Measurements from ENCODE around the gene HIPK2.

The HIPK2 gene

DNA sequence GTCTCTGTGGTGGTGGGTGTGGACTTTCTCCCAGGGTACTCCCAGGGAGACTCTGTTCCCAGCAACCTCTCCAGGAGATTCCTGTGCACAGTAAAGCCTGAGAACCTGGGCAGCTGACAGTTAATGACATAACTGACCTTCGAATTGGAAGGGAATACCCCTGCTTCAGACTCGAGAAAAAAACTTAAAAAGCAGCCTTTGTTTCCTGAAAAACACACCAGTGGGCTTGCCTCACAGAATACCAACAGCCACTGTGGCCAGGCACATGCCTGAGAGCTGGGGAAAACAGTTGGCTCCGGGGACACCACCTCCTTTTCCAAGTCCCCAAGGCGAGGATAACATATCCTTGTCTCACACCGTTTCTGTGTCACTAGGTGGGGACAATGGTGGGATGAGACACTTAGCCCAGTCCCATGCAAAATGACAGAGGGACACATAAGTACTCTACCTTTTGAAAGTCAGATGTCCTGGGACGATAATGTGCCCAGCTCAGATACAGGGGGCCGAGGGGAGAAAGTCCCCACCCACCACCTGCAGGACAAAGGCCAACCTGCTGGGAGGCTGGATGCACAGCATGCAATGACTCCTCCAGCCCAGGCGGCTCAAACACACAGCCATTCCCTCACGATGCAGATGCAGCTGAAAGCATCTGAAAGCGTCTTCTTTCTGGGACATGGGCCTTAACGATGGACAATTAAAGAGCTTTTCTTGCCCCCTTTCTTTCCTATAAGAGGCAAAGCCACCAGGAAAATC lies 65.6 kb downstream of the HIPK2 start:
- Histone ChIP-seq H3K4me1 (ENCODE audit: control insufficient read depth, insufficient read depth, low read length) (peaks cover 19% of the 10 kb centered on the region), H3K36me3 (ENCODE audit: control insufficient read depth, insufficient read depth, low read length, severe bottlenecking) (peaks cover 74% of the 10 kb centered on the region), H3K4me3 (ENCODE audit: low read length) (no peak overlapping the region), H3K9me3 (ENCODE audit: control insufficient read depth, low read length) (no peaks in the 10 kb centered on the region), H3K27me3 (replicated peaks; ENCODE audit: control insufficient read depth, insufficient read depth, low read length) (no peaks in the 10 kb centered on the region), H3K9ac (ENCODE audit: low read length) (no peak overlapping the region)
- DNase-seq (ENCODE audit: low read depth), result no peak

DNA sequence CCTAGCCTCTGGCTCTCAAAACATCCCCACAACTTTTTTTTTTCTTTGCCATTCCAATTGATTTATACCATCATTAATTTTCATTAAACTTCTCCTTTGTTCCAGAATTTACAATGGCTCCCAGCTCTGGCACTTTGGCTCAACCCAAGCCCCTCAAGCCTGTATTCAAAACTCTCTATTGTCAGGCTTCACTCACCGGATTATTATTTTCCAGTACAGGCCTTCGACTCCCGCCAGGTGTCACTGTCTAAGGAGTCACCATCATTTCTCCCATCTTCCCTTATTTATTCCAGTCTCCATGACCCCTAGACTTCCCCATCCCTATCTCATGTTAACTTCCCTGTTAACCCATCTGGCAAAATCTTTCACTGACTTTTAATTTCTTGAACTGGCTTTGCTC lies 67.8 kb downstream of the HIPK2 start:
- no peak for DNase-seq (ENCODE audit: low read depth)
- Histone ChIP-seq H3K27me3 (replicated peaks; ENCODE audit: control insufficient read depth, insufficient read depth, low read length) (no peaks in the 10 kb centered on the region), H3K4me1 (ENCODE audit: control insufficient read depth, insufficient read depth, low read length) (peaks cover 19% of the 10 kb centered on the region), H3K4me3 (ENCODE audit: low read length) (no peak overlapping the region), H3K9me3 (ENCODE audit: control insufficient read depth, low read length) (no peaks in the 10 kb centered on the region), H3K9ac (ENCODE audit: low read length) (no peak overlapping the region), H3K36me3 (ENCODE audit: control insufficient read depth, insufficient read depth, low read length, severe bottlenecking) (peaks cover 70% of the 10 kb centered on the region)

DNA sequence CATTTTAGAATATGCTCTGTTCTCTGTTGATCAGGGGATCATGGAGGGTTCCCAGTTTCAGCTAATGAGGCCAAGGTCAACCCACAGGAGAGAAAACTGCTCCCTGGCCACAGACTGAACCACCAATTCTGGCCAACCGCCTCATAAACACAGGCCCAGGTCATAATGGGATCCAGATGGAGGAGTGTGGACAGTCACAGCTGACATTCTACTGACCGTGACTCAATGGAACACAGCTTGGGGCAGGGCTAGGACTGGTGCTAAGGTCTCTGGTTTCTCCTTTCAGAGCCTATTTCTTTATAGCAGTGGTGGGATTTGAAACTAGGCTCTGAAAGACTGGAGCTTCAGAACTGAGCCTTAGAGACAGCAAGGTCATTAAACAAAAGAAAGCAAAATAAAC lies 68.3 kb downstream of the HIPK2 start:
- H3K36me3 ChIP-seq (ENCODE audit: control insufficient read depth, insufficient read depth, low read length, severe bottlenecking), result peaks cover 67% of the 10 kb centered on the region
- H3K4me1 ChIP-seq (ENCODE audit: control insufficient read depth, insufficient read depth, low read length), result peaks cover 19% of the 10 kb centered on the region
- no peaks in the 10 kb centered on the region for H3K9me3 ChIP-seq (ENCODE audit: control insufficient read depth, low read length)

DNA sequence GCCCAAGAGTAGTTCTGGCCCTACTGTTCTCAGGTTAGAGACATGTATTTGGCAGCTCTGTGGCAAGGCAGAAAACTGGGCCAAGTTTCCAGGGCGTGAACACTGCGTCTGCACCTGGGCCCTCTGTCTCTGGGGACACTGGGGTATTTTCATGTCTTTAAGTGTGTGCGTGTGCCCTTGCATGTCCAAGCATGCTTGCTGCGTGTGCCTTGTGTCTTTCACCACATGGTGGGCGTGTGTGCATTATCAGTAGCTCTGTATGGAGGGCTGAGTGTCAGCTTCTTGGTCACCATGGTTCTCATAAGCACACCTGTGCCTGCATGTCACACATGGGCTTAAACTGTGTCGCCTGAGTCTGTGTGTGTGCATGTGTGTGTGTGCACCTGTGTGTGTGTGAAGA lies 69.3 kb downstream of the HIPK2 start:
- no peak for DNase-seq (ENCODE audit: low read depth)
- Histone ChIP-seq H3K4me1 (ENCODE audit: control insufficient read depth, insufficient read depth, low read length) (peaks cover 19% of the 10 kb centered on the region), H3K9ac (ENCODE audit: low read length) (no peak overlapping the region), H3K27me3 (replicated peaks; ENCODE audit: control insufficient read depth, insufficient read depth, low read length) (no peaks in the 10 kb centered on the region), H3K36me3 (ENCODE audit: control insufficient read depth, insufficient read depth, low read length, severe bottlenecking) (peaks cover 57% of the 10 kb centered on the region), H3K4me3 (ENCODE audit: low read length) (no peak overlapping the region), H3K9me3 (ENCODE audit: control insufficient read depth, low read length) (no peaks in the 10 kb centered on the region)

More for the DNA sequence above, 68.3 kb downstream of the HIPK2 start:
- Histone ChIP-seq H3K9ac (ENCODE audit: low read length) (no peak overlapping the region), H3K4me3 (ENCODE audit: low read length) (no peak overlapping the region), H3K27me3 (replicated peaks; ENCODE audit: control insufficient read depth, insufficient read depth, low read length) (no peaks in the 10 kb centered on the region)
- DNase-seq (ENCODE audit: low read depth), result peak; percentile 95

DNA sequence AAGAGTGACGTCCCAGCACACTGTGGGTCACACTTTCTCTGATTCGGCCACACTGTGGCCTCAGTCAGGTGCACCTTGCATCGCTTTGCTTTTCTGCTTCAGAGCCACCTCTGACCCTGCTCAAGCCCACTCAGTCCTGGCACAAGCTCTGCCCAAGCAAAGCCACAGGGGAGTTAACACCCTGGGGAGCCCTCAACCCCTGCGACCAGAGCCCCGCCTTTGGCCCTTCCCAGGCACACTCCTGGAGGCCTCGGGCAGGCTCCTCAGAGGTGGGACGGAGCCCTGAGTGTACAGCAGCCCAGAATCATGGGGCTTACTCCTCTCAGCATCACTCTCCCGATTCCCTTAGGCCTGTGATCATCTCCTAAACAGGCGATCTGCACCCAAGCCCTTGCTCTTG lies 71.0 kb downstream of the HIPK2 start:
- Histone ChIP-seq H3K9ac (ENCODE audit: low read length) (no peak overlapping the region), H3K4me3 (ENCODE audit: low read length) (no peak overlapping the region), H3K4me1 (ENCODE audit: control insufficient read depth, insufficient read depth, low read length) (peaks cover 19% of the 10 kb centered on the region), H3K36me3 (ENCODE audit: control insufficient read depth, insufficient read depth, low read length, severe bottlenecking) (peaks cover 47% of the 10 kb centered on the region), H3K27me3 (replicated peaks; ENCODE audit: control insufficient read depth, insufficient read depth, low read length) (no peaks in the 10 kb centered on the region), H3K9me3 (ENCODE audit: control insufficient read depth, low read length) (no peaks in the 10 kb centered on the region)
- DNase-seq (ENCODE audit: low read depth), result no peak

DNA sequence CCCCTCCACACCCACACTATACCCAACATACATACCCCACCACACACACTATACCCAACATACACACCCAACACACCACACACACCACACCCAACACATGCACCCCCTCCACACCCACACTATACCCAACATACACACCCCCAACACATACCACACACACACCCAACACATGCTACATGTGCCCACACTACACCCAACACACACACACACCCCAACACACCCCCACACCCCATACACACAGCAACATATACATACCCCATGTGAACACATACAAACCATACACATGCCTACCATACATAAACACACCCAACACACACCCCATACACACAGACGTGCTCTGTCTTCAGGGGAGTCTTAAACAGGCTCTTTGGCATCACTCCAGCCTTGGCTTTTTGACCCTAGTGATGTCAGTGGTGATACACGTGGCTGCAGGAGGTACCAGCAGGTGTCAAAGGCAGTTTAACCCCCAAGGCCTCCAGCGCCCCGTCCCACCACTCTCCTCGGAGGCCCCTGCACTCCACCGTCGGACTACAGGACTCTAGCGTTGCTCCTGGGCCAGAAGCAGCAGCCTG lies 73.4 kb downstream of the HIPK2 start:
- peaks cover 57% of the 10 kb centered on the region for H3K36me3 ChIP-seq (ENCODE audit: control insufficient read depth, insufficient read depth, low read length, severe bottlenecking)
- no peak for DNase-seq (ENCODE audit: low read depth)
- no peak overlapping the region for H3K4me3 ChIP-seq (ENCODE audit: low read length)

DNA sequence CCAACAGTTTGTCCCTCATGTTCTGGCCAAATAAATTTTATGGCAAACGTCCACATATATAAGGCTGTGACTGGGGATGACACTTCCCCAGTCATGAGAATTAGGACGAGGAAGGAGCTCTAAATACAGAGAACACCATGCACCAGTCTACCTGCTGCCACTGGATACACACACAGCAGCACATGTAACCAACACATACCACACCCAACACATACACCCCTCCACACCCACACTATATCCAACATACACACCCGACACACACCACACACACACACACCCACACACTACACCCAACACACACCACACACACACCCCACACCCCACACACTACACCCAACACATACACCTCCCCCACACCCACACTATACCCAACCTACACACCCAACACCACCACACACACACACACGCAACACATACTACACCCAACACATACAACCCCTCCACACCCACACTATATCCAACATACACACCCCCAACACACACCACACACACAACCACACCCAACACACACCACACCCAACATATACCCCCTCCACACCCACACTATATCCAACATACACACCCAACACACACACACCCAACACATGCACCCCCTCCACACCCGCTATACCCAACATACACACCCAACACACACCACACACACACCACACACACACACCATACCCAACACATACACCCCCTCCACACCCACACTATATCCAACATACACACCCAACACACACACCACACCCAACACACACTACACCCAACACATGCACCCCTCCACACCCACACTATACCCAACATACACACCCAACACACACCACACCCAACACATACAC lies 74.1 kb downstream of the HIPK2 start:
- peaks cover 3% of the 10 kb centered on the region for H3K4me1 ChIP-seq (ENCODE audit: control insufficient read depth, insufficient read depth, low read length)
- H3K36me3 ChIP-seq (ENCODE audit: control insufficient read depth, insufficient read depth, low read length, severe bottlenecking), result peaks cover 62% of the 10 kb centered on the region
- no peak for DNase-seq (ENCODE audit: low read depth)
- H3K4me3 ChIP-seq (ENCODE audit: low read length), result no peak overlapping the region
- H3K9me3 ChIP-seq (ENCODE audit: control insufficient read depth, low read length), result no peaks in the 10 kb centered on the region
- H3K9ac ChIP-seq (ENCODE audit: low read length), result no peak overlapping the region
- no peaks in the 10 kb centered on the region for H3K27me3 ChIP-seq (replicated peaks; ENCODE audit: control insufficient read depth, insufficient read depth, low read length)

More for the DNA sequence above, 73.4 kb downstream of the HIPK2 start:
- Histone ChIP-seq H3K27me3 (replicated peaks; ENCODE audit: control insufficient read depth, insufficient read depth, low read length) (no peaks in the 10 kb centered on the region), H3K9ac (ENCODE audit: low read length) (no peak overlapping the region), H3K9me3 (ENCODE audit: control insufficient read depth, low read length) (no peaks in the 10 kb centered on the region), H3K4me1 (ENCODE audit: control insufficient read depth, insufficient read depth, low read length) (peaks cover 10% of the 10 kb centered on the region)

DNA sequence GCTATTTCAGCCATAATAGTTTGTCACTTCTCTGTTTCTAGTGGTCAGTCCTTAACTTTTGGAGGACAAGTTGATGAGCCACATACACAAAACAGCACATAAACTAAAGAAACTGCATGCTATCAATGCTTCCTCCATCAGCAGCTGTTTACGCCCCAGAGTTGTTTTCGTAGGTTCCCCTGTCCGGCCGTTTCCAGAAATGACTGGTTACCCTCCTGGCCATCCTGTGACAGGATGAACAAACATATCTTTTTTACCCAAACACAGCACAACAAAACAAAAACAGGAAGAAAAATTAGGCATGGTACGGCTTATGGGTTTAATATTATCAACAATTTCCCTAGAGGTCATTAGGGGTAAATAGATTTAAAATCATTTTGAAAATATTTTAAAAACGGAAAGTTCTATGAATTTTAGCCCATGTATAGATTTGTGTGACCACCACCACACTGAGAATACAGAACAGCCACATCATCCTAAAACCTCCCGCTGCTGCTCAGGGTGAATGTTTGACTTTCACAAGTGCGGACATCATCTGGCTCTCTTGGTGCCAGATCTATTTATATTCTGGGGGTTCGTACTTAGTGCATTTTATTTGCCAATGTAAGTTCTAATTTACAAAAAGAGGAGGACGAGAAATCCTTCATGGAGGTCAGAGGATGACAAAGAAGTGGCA lies 74.8 kb downstream of the HIPK2 start:
- no peak for DNase-seq (ENCODE audit: low read depth)
- H3K9ac ChIP-seq (ENCODE audit: low read length), result no peak overlapping the region
- H3K4me3 ChIP-seq (ENCODE audit: low read length), result no peak overlapping the region

DNA sequence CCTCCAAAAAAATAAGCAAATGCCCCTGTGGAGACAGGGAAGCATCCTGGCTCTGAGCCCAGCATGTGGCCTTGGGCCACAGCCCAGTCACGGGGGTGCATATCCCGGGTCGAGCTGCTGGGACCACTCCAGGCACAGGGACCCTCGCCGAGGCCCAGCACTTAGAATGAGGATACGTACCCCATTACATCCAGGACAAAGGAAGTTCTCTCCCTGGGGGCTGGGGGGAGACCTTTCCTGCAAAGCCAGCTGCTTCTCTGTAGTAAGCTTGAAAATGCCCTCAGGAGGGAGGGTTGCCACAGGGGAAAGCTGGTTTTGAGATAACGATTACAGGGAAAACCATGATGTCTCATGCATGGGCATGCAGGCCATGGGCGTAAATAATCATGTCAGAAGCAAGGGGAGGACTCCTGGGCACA lies 75.5 kb downstream of the HIPK2 start:
- Histone ChIP-seq H3K9ac (ENCODE audit: low read length) (no peak overlapping the region), H3K4me1 (ENCODE audit: control insufficient read depth, insufficient read depth, low read length) (no peaks in the 10 kb centered on the region), H3K4me3 (ENCODE audit: low read length) (no peak overlapping the region), H3K36me3 (ENCODE audit: control insufficient read depth, insufficient read depth, low read length, severe bottlenecking) (peaks cover 55% of the 10 kb centered on the region), H3K9me3 (ENCODE audit: control insufficient read depth, low read length) (no peaks in the 10 kb centered on the region), H3K27me3 (replicated peaks; ENCODE audit: control insufficient read depth, insufficient read depth, low read length) (no peaks in the 10 kb centered on the region)
- no peak for DNase-seq (ENCODE audit: low read depth)

More for the DNA sequence above, 74.8 kb downstream of the HIPK2 start:
- no peaks in the 10 kb centered on the region for H3K4me1 ChIP-seq (ENCODE audit: control insufficient read depth, insufficient read depth, low read length)
- H3K36me3 ChIP-seq (ENCODE audit: control insufficient read depth, insufficient read depth, low read length, severe bottlenecking), result peaks cover 60% of the 10 kb centered on the region
- no peaks in the 10 kb centered on the region for H3K9me3 ChIP-seq (ENCODE audit: control insufficient read depth, low read length)
- no peaks in the 10 kb centered on the region for H3K27me3 ChIP-seq (replicated peaks; ENCODE audit: control insufficient read depth, insufficient read depth, low read length)

DNA sequence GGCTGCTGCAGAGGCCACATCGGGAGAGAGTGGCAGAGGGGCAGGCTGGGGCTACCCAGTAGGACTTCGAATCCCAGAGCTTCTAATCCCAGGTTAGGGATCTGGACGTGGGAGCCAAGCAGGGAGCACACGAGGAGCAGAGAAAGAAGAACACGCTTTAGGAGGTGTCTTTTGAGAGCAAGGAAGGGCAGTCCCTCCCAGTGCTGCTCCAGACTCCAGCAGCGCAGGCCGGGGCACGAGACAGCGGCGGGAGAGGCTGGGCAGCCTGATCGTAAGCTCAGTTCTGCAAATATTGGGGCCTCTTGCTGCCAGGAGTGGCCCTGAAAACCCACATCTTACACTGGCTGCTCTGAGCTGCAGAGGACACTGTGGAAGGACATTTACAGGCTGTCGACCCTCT lies 75.9 kb downstream of the HIPK2 start:
- no peak overlapping the region for H3K9ac ChIP-seq (ENCODE audit: low read length)

More for the DNA sequence above, 75.9 kb downstream of the HIPK2 start:
- Histone ChIP-seq H3K36me3 (ENCODE audit: control insufficient read depth, insufficient read depth, low read length, severe bottlenecking) (peaks cover 51% of the 10 kb centered on the region), H3K4me1 (ENCODE audit: control insufficient read depth, insufficient read depth, low read length) (no peaks in the 10 kb centered on the region), H3K9me3 (ENCODE audit: control insufficient read depth, low read length) (no peaks in the 10 kb centered on the region), H3K4me3 (ENCODE audit: low read length) (no peak overlapping the region), H3K27me3 (replicated peaks; ENCODE audit: control insufficient read depth, insufficient read depth, low read length) (no peaks in the 10 kb centered on the region)
- no peak for DNase-seq (ENCODE audit: low read depth)
